ENCODE data around the gene NLK.

DNA sequence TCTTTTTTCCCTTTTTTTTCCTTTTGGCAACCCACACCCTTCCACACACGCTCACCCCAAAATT is at the start of gene NLK:
- TF ChIP-seq, protein P1, sequence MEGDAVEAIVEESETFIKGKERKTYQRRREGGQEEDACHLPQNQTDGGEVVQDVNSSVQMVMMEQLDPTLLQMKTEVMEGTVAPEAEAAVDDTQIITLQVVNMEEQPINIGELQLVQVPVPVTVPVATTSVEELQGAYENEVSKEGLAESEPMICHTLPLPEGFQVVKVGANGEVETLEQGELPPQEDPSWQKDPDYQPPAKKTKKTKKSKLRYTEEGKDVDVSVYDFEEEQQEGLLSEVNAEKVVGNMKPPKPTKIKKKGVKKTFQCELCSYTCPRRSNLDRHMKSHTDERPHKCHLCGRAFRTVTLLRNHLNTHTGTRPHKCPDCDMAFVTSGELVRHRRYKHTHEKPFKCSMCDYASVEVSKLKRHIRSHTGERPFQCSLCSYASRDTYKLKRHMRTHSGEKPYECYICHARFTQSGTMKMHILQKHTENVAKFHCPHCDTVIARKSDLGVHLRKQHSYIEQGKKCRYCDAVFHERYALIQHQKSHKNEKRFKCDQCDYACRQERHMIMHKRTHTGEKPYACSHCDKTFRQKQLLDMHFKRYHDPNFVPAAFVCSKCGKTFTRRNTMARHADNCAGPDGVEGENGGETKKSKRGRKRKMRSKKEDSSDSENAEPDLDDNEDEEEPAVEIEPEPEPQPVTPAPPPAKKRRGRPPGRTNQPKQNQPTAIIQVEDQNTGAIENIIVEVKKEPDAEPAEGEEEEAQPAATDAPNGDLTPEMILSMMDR (IDR thresholded peaks at IDR 0.05): no peak
- no peak for TF ChIP-seq POLR2A (IDR thresholded peaks at IDR 0.05)

Data from tibial nerve (tissue), 3 donors.